Spleen (tissue), 7 donors: ENCODE results near the gene RPL37.

Source experiments
- POLR2A ChIP-seq, 3 donors: fragments of 450-650 bp; IDR thresholded peaks; one replicate each; pipeline ENCODE4 v1.5.1; 2017; ENCODE audit warnings: antibody characterized with exemption in 3 of 3, mild to moderate bottlenecking in 1 of 3
- POLR2AphosphoS5 ChIP-seq, 3 donors: sonication (generic); formaldehyde crosslinking; IDR thresholded peaks; one replicate each; pipeline ENCODE4 v1.5.1; 2017; ENCODE audit warnings: antibody characterized with exemption in 3 of 3
- TF ChIP-seq, protein P1 (sequence below), 11 experiments: fragments of 200-600 bp in 7 of 11; fragments of 450-650 bp in 4 of 11; sonication (generic) in 4 of 11; IDR thresholded peaks in 8 of 11; conservative IDR thresholded peaks in 3 of 11; 1 replicate in 7 of 11; 2 replicates in 4 of 11; pipeline versions ENCODE4 v1.4.0 to v1.8.0; 2016 to 2021; ENCODE audit warnings: antibody characterized with exemption in 11 of 11, inconsistent platforms in 4 of 11, mild to moderate bottlenecking in 1 of 11
- donor health status: DM: no; HTN: no; CAD: no; lungs with moderate emphysema.
- donor health status: DM: no; HTN: no; CAD: no.
- donor health status: DM: no; HTN: no; CAD: no.

DNA sequence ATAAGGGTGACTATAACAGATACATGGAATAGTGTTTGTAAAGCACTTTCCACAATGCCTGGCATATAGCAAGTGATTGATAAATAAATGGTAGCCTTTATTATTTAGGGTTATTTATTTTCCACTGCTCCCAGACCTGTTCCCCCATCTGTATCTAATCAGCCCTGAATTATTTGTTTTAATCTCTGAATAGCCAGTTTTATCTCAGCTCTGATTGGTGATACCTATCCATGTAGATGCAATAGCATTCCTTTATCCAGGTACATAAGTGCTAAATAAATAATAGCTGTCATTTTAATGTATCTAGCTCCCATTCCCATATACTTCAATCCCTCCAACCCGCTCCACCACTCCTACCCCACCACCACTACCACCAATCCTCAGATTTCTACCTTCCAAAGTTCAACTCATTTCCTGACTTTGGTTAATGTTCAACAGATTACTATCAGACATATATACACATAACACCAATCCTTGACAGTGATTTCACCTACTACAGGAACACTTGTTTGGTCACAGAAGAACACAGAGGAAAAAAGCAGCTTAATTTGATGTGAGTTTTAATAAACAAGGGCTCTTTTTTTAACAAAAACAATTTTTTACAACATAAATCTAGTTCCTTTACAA is 50.9 kb downstream of the RPL37 start:
- no peak for TF ChIP-seq POLR2A (IDR thresholded peaks at IDR 0.05)
- TF ChIP-seq, protein P1, sequence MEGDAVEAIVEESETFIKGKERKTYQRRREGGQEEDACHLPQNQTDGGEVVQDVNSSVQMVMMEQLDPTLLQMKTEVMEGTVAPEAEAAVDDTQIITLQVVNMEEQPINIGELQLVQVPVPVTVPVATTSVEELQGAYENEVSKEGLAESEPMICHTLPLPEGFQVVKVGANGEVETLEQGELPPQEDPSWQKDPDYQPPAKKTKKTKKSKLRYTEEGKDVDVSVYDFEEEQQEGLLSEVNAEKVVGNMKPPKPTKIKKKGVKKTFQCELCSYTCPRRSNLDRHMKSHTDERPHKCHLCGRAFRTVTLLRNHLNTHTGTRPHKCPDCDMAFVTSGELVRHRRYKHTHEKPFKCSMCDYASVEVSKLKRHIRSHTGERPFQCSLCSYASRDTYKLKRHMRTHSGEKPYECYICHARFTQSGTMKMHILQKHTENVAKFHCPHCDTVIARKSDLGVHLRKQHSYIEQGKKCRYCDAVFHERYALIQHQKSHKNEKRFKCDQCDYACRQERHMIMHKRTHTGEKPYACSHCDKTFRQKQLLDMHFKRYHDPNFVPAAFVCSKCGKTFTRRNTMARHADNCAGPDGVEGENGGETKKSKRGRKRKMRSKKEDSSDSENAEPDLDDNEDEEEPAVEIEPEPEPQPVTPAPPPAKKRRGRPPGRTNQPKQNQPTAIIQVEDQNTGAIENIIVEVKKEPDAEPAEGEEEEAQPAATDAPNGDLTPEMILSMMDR (IDR thresholded peaks at IDR 0.05 in 8 of 11, conservative IDR thresholded peaks at IDR 0.05 in 3 of 11): no peak
- TF ChIP-seq POLR2AphosphoS5 (IDR thresholded peaks at IDR 0.05): no peak
